C4-2B (cell line): Measurements from ENCODE around the gene ZC3H14.

Source experiments
- ZFX ChIP-seq: fragments of 450-650 bp; IDR thresholded peaks from 2 replicates; pipeline ENCODE4 v1.6.1; 2017
- TF ChIP-seq, protein P1 (sequence below): fragments of 450-650 bp; conservative IDR thresholded peaks from 2 replicates; pipeline ENCODE4 v1.5.1; 2017; ENCODE audit warnings: mild to moderate bottlenecking

DNA sequence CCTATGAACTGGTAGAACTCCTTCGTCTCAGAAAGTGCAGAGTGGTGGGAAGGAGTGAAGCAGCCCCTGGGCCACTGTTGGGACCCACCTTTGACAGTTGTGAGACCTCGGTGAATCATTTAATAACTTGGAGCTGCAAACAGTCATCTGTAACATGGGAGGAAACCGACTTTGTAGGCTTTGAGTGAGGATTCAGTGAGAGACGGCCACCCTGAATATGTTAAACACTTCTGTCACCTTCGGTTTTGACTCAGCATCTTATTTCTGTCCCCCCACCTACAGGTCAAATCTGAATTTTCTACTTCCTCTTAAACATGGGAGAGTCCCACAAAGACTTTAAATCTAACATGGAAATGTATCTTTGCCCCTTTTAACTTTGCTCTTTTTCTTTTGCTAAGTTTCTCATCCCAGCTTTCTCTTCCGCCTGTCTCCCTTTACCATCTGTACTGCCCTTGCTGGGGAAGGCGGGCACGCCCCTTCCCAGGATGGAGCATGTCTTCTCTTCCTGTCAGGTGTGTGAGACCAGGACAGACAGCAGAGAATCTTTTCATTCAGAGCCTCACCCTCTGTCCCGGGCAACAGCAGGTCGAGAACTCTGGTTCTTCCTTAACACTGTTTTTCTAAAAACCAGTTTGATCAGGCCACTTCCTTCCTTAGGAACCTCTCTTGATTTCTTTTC lies 37.1 kb downstream of the ZC3H14 start:
- TF ChIP-seq, protein P1, sequence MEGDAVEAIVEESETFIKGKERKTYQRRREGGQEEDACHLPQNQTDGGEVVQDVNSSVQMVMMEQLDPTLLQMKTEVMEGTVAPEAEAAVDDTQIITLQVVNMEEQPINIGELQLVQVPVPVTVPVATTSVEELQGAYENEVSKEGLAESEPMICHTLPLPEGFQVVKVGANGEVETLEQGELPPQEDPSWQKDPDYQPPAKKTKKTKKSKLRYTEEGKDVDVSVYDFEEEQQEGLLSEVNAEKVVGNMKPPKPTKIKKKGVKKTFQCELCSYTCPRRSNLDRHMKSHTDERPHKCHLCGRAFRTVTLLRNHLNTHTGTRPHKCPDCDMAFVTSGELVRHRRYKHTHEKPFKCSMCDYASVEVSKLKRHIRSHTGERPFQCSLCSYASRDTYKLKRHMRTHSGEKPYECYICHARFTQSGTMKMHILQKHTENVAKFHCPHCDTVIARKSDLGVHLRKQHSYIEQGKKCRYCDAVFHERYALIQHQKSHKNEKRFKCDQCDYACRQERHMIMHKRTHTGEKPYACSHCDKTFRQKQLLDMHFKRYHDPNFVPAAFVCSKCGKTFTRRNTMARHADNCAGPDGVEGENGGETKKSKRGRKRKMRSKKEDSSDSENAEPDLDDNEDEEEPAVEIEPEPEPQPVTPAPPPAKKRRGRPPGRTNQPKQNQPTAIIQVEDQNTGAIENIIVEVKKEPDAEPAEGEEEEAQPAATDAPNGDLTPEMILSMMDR, result no peak
- TF ChIP-seq ZFX, result no peak
